H9 (cell line): ENCODE measurements around the gene GAREM2. TPM values are rescaled to one million over a fixed set of nuclear protein-coding genes. Genes with fewer than 3 reads are reported as not detected.

Experiments
- DNase-seq: peaks from one replicate; pipeline ENCODE4 v3.0.0-alpha.2; 2017
- H2AFZ ChIP-seq: one replicate; pipeline ENCODE4 v1.6.1; 2013; ENCODE audit warnings: mild to moderate bottlenecking, low read length, control low read depth, moderate library complexity
- H2AK5ac ChIP-seq: 2 replicates; pipeline ENCODE4 v1.6.1; 2013; ENCODE audit warnings: low read length, control low read depth, mixed read lengths; ENCODE audit not compliant: insufficient read length
- H2BK120ac ChIP-seq: one replicate; pipeline ENCODE4 v1.6.1; 2013; ENCODE audit warnings: low read depth, mild to moderate bottlenecking, low read length, control low read depth, inconsistent platforms; ENCODE audit not compliant: poor library complexity, severe bottlenecking
- H2BK12ac ChIP-seq: 2 replicates; pipeline ENCODE4 v1.6.1; 2013; ENCODE audit warnings: low read length, control low read depth, mixed read lengths, low read depth; ENCODE audit not compliant: insufficient read length
- H2BK15ac ChIP-seq: 2 replicates; pipeline ENCODE4 v1.6.1; 2013; ENCODE audit warnings: low read depth, low read length, control low read depth
- H2BK20ac ChIP-seq: one replicate; pipeline ENCODE4 v1.6.1; 2013; ENCODE audit warnings: low read depth, mild to moderate bottlenecking, low read length, control low read depth, inconsistent platforms; ENCODE audit not compliant: poor library complexity, severe bottlenecking
- H2BK5ac ChIP-seq: 2 replicates; pipeline ENCODE4 v1.6.1; 2013; ENCODE audit warnings: low read length, control low read depth, mixed read lengths; ENCODE audit not compliant: insufficient read length
- H3K14ac ChIP-seq: 2 replicates; pipeline ENCODE4 v1.6.1; 2013; ENCODE audit warnings: low read length, control low read depth; ENCODE audit not compliant: insufficient read depth
- H3K18ac ChIP-seq: 2 replicates; pipeline ENCODE4 v1.6.1; 2013; ENCODE audit warnings: low read depth, mild to moderate bottlenecking, mixed read lengths, low read length, control low read depth; ENCODE audit not compliant: insufficient read length
- H3K23ac ChIP-seq: 2 replicates; pipeline ENCODE4 v1.6.1; 2013; ENCODE audit warnings: low read length, control low read depth, mixed read lengths, low read depth; ENCODE audit not compliant: insufficient read length
- H3K23me2 ChIP-seq: 2 replicates; pipeline ENCODE4 v1.6.1; 2013; ENCODE audit warnings: low read depth, mild to moderate bottlenecking, mixed read lengths, low read length, control low read depth; ENCODE audit not compliant: insufficient read length, poor library complexity, severe bottlenecking
- H3K27ac ChIP-seq: 2 replicates; pipeline ENCODE4 v1.5.1; 2013; ENCODE audit warnings: low read length, control low read depth, mixed read lengths, low read depth; ENCODE audit not compliant: insufficient read length
- H3K27me3 ChIP-seq: 2 replicates; pipeline ENCODE4 v1.6.1; 2013; ENCODE audit warnings: low read length, control low read depth, inconsistent platforms; ENCODE audit not compliant: insufficient read depth
- H3K4ac ChIP-seq: 2 replicates; pipeline ENCODE4 v1.6.1; 2013; ENCODE audit warnings: low read depth, mild to moderate bottlenecking, control low read depth, inconsistent platforms, low read length, moderate library complexity
- H3K4me1 ChIP-seq: 2 replicates; pipeline ENCODE4 v1.6.1; 2013; ENCODE audit warnings: low read length, control low read depth, inconsistent platforms; ENCODE audit not compliant: insufficient read depth
- H3K4me2 ChIP-seq: 2 replicates; pipeline ENCODE4 v1.6.1; 2013; ENCODE audit warnings: low read length, control low read depth, mixed read lengths; ENCODE audit not compliant: insufficient read length, insufficient read depth
- H3K56ac ChIP-seq: 2 replicates; pipeline ENCODE4 v1.6.1; 2013; ENCODE audit warnings: low read depth, mild to moderate bottlenecking, mixed read lengths, low read length, control low read depth; ENCODE audit not compliant: insufficient read length
- H3K79me1 ChIP-seq: 2 replicates; pipeline ENCODE4 v1.6.1; 2013; ENCODE audit warnings: low read depth, mild to moderate bottlenecking, moderate library complexity, low read length, control low read depth, inconsistent platforms; ENCODE audit not compliant: insufficient read depth, poor library complexity, severe bottlenecking
- H3K79me2 ChIP-seq: 2 replicates; pipeline ENCODE4 v1.6.1; 2013; ENCODE audit warnings: low read length, control low read depth, inconsistent platforms; ENCODE audit not compliant: insufficient read depth
- H3K9ac ChIP-seq: 2 replicates; pipeline ENCODE4 v1.6.1; 2013; ENCODE audit warnings: low read length, control low read depth, mixed read lengths; ENCODE audit not compliant: insufficient read length; ENCODE audit errors: extremely low read depth
- H3K9me3 ChIP-seq: one replicate; pipeline ENCODE4 v1.6.1; 2013; ENCODE audit warnings: low read depth, low read length, inconsistent platforms; ENCODE audit not compliant: control insufficient read depth
- H3T11ph ChIP-seq: one replicate; pipeline ENCODE4 v1.6.1; 2013; ENCODE audit warnings: mild to moderate bottlenecking, low read length, control low read depth, inconsistent platforms
- H4K20me1 ChIP-seq: one replicate; pipeline ENCODE4 v1.6.1; 2013; ENCODE audit not compliant: control insufficient read depth, insufficient read length, insufficient read depth
- H4K5ac ChIP-seq: 2 replicates; pipeline ENCODE4 v1.6.1; 2013; ENCODE audit warnings: low read depth, mild to moderate bottlenecking, mixed read lengths, low read length, control low read depth; ENCODE audit not compliant: insufficient read length
- H4K8ac ChIP-seq: replicated peaks from 2 replicates; pipeline ENCODE4 v1.6.1; 2013; ENCODE audit warnings: low read length, control low read depth, mixed read lengths, low read depth; ENCODE audit not compliant: insufficient read length
- H4K91ac ChIP-seq: 2 replicates; pipeline ENCODE4 v1.6.1; 2013; ENCODE audit warnings: low read depth, mild to moderate bottlenecking, moderate library complexity, mixed read lengths, low read length, control low read depth; ENCODE audit not compliant: insufficient read length
- H3K27ac Mint-ChIP-seq, 3 experiments: 2 replicates in 2 of 3; 3 replicates in 1 of 3; pipeline ENCODE4 v1.8.0; 2020 to 2021; ENCODE audit warnings: mixed read lengths in 3 of 3, mild to moderate bottlenecking in 1 of 3, moderate library complexity in 1 of 3
- H3K27me3 Mint-ChIP-seq: 2 replicates; pipeline ENCODE4 v1.8.0; 2021; ENCODE audit warnings: low read depth, mild to moderate bottlenecking, moderate library complexity, mixed read lengths
- H3K36me3 Mint-ChIP-seq, 3 experiments: 2 replicates in 2 of 3; 3 replicates in 1 of 3; pipeline ENCODE4 v1.8.0; 2020 to 2021; ENCODE audit warnings: low read depth in 3 of 3, mixed read lengths in 3 of 3; ENCODE audit not compliant: insufficient read depth in 1 of 3
- H3K4me1 Mint-ChIP-seq, 2 experiments: 2 replicates each; pipeline ENCODE4 v1.8.0; 2020; ENCODE audit warnings: mixed read lengths in 2 of 2
- H3K4me3 Mint-ChIP-seq, 2 experiments: 2 replicates in 1 of 2; 3 replicates in 1 of 2; pipeline ENCODE4 v1.8.0; 2020 to 2021; ENCODE audit warnings: mild to moderate bottlenecking in 2 of 2, mixed read lengths in 2 of 2, moderate library complexity in 1 of 2
- H3K9me3 Mint-ChIP-seq, 2 experiments: 2 replicates in 1 of 2; 3 replicates in 1 of 2; pipeline ENCODE4 v1.8.0; 2020; ENCODE audit warnings: mild to moderate bottlenecking in 2 of 2, mixed read lengths in 2 of 2, moderate library complexity in 1 of 2
- CTCF ChIP-seq: fragments of 200-600 bp; sonication (generic); conservative IDR thresholded peaks from 3 replicates; pipeline ENCODE4 v1.8.0; 2021; ENCODE audit warnings: antibody characterized with exemption, mild to moderate bottlenecking
- WGBS: extraction: QIAGEN DNeasy Blood & Tissue Kit; methylation state at CpG from one replicate; pipeline ENCODE4 v1.1.7; 2013; ENCODE audit warnings: missing lambda C conversion rate, low lambda C conversion rate, mixed read lengths; ENCODE audit not compliant: insufficient read length; ENCODE audit errors: extremely low coverage; 5-methylcytosine and 5-hydroxymethylcytosine counted together
- total RNA-seq: library from RNA; stranded (reverse); gene quantifications from 2 replicates; pipeline ENCODE4 v1.2.1, GENCODE V29; 2021

The GAREM2 gene
- total RNA-seq, 1 experiment from 2014 or later = 14.4 TPM

- Histone ChIP-seq H3T11ph (no peak overlapping the region), H2BK15ac (no peak overlapping the region), H2BK120ac (no peak overlapping the region), H3K79me2 (no peaks in the 10 kb centered on the region), H3K14ac (no peak overlapping the region), H2BK12ac (no peak overlapping the region), H3K18ac (no peak overlapping the region), H3K23me2 (no peaks in the 10 kb centered on the region), H3K27me3 (no peaks in the 10 kb centered on the region), H3K9ac (no peak overlapping the region), H3K27ac (no peak overlapping the region), H2BK20ac (no peak overlapping the region), H3K4ac (no peak overlapping the region), H3K4me1 (no peaks in the 10 kb centered on the region), H2BK5ac (no peak overlapping the region), H3K79me1 (no peaks in the 10 kb centered on the region), H3K4me2 (no peak overlapping the region), H3K9me3 (no peaks in the 10 kb centered on the region), H4K91ac (no peak overlapping the region), H2AFZ (no peak overlapping the region), H3K23ac (no peak overlapping the region), H4K5ac (no peak overlapping the region), H4K8ac (no peak overlapping the region), H3K56ac (no peak overlapping the region), H4K20me1 (no peaks in the 10 kb centered on the region), H2AK5ac (no peak overlapping the region)
- Mint-ChIP-seq H3K27ac (no peak overlapping the region), H3K27me3 (peaks cover 2% of the 10 kb centered on the region), H3K9me3 (peaks cover 0 to 2% of the 10 kb centered on the region in 2 experiments; a peak in 1 of 5 replicates), H3K4me1 (no peaks in the 10 kb centered on the region), H3K4me3 (no peak overlapping the region), H3K36me3 (no peaks in the 10 kb centered on the region; a peak in 1 of 7 replicates)
- no peak for DNase-seq
- no CpG with 5 or more reads among the region's 7 CpGs for WGBS
- TF ChIP-seq CTCF = no peak
Measured at GRCh38 chr2:26161926-26162325, 11.0 kb upstream of the GAREM2 start.
